PC-9 (cell line): Measurements from ENCODE around the gene CEACAM8. TPM values are rescaled to one million over a fixed set of nuclear protein-coding genes. Genes with fewer than 3 reads are reported as not detected.

Experiments used
- BruUV-seq: library from RNA; stranded (reverse); fragments of 400-500 nt; replicated peaks from 2 replicates; lab custom pipeline; 2021; lab: Mats Ljungman, UMichigan
- CTCF ChIA-PET: fragments of 300-600 bp; sonication (Branson Sonifier 250); formaldehyde crosslinking; loops from one replicate; lab custom pipeline; 2022; ENCODE audit warnings: antibody characterized with exemption; lab: Charles Lee
- POLR2A ChIA-PET: fragments of 300-600 bp; sonication (Branson Sonifier 250); formaldehyde crosslinking; loops from one replicate; lab custom pipeline; 2022; ENCODE audit warnings: antibody characterized with exemption; ENCODE audit not compliant: unreplicated experiment; lab: Charles Lee
- DNase-seq, 2 experiments: peaks; one replicate each; pipeline versions ENCODE4 v3.0.0 to v3.0.0-alpha.2; 2015 to 2022; ENCODE audit warnings: mixed read lengths in 1 of 2
- H2AFZ ChIP-seq: fragments of 200-600 bp; sonication (generic); 2 replicates; pipeline ENCODE4 v1.8.1; 2017; ENCODE audit warnings: antibody characterized with exemption
- H3F3A ChIP-seq: fragments of 200-600 bp; sonication (generic); 2 replicates; pipeline ENCODE4 v1.8.1; 2017; ENCODE audit warnings: antibody characterized with exemption, mild to moderate bottlenecking, low read depth; ENCODE audit not compliant: insufficient read depth
- H3K27ac ChIP-seq: fragments of 200-600 bp; sonication (generic); 2 replicates; pipeline ENCODE4 v1.6.1; 2016; ENCODE audit warnings: mixed run types
- H3K27me3 ChIP-seq: fragments of 200-600 bp; sonication (generic); 2 replicates; pipeline ENCODE4 v1.6.1; 2016; ENCODE audit warnings: low read depth, mixed run types; ENCODE audit not compliant: insufficient read depth
- H3K36me3 ChIP-seq: fragments of 200-600 bp; sonication (generic); 2 replicates; pipeline ENCODE4 v1.6.1; 2016; ENCODE audit warnings: low read depth, mixed run types
- H3K4me1 ChIP-seq: fragments of 200-600 bp; sonication (generic); replicated peaks from 2 replicates; pipeline ENCODE4 v1.6.1; 2016; ENCODE audit warnings: mixed run types; ENCODE audit not compliant: insufficient read depth
- H3K4me2 ChIP-seq: fragments of 200-600 bp; sonication (generic); 2 replicates; pipeline ENCODE4 v1.6.1; 2017; ENCODE audit warnings: mixed run types
- H3K4me3 ChIP-seq: fragments of 200-600 bp; sonication (generic); 2 replicates; pipeline ENCODE4 v1.6.1; 2016; ENCODE audit warnings: mixed run types
- H3K79me2 ChIP-seq: fragments of 200-600 bp; sonication (generic); 2 replicates; pipeline ENCODE4 v1.6.1; 2017; ENCODE audit warnings: low read depth, mixed run types
- H3K9me2 ChIP-seq: fragments of 200-600 bp; sonication (generic); 2 replicates; pipeline ENCODE4 v1.8.1; 2017; ENCODE audit warnings: mild to moderate bottlenecking; ENCODE audit not compliant: insufficient read depth
- H3K9me3 ChIP-seq: fragments of 200-600 bp; sonication (generic); 2 replicates; pipeline ENCODE4 v1.8.1; 2016; ENCODE audit warnings: low read depth; ENCODE audit not compliant: insufficient read depth
- H4K20me1 ChIP-seq: fragments of 200-600 bp; sonication (generic); 2 replicates; pipeline ENCODE4 v1.8.1; 2017; ENCODE audit not compliant: insufficient read depth
- EZH2 ChIP-seq: fragments of 200-600 bp; sonication (generic); IDR thresholded peaks from 2 replicates; pipeline ENCODE4 v1.8.0; 2017; ENCODE audit warnings: antibody characterized with exemption, low read depth
- intact Hi-C: fragments of 100-400 bp; cut with micrococcal nuclease; formaldehyde crosslinking; loops from one replicate; pipeline ENCODE4 v1.10.0; 2022; ENCODE audit not compliant: unreplicated experiment
- total RNA-seq: library from RNA; stranded (reverse); gene quantifications from 2 replicates; pipeline ENCODE4 v1.2.3, GENCODE V29; 2021
- TF ChIP-seq, protein P1 (sequence below): fragments of 200-600 bp; sonication (generic); conservative IDR thresholded peaks from 2 replicates; pipeline ENCODE4 v1.6.1; 2017; ENCODE audit warnings: mixed run types, antibody characterized with exemption, mild to moderate bottlenecking, moderate library complexity

Gene CEACAM8
- total RNA-seq, 1 experiment from 2014 or later, result not detected

GRCh38 chr19:42595550-42596172 is 937 bp upstream of the CEACAM8 start:
- intact Hi-C loops, result loop anchor here (1.0 kb wide), 1 partner anchor 145 kb away; no protein-coding TSS in a partner anchor
- Histone ChIP-seq H4K20me1 (no peaks in the 10 kb centered on the region), H3K27me3 (peaks cover 29% of the 10 kb centered on the region), H3K27ac (no peak overlapping the region), H3K4me2 (no peak overlapping the region), H3K9me3 (no peaks in the 10 kb centered on the region), H3K79me2 (no peaks in the 10 kb centered on the region), H3F3A (no peaks in the 10 kb centered on the region), H2AFZ (no peak overlapping the region), H3K36me3 (no peaks in the 10 kb centered on the region), H3K4me3 (no peak overlapping the region), H3K4me1 (no peaks in the 10 kb centered on the region), H3K9me2 (no peaks in the 10 kb centered on the region)
- no TSS peak for BruUV-seq
- CTCF ChIA-PET, result interaction anchor here (1.3 kb wide), 1 partner anchor 157 kb away, joined by 4 read pairs; no protein-coding TSS in a partner anchor
- DNase-seq, result no peak
- TF ChIP-seq, protein P1, sequence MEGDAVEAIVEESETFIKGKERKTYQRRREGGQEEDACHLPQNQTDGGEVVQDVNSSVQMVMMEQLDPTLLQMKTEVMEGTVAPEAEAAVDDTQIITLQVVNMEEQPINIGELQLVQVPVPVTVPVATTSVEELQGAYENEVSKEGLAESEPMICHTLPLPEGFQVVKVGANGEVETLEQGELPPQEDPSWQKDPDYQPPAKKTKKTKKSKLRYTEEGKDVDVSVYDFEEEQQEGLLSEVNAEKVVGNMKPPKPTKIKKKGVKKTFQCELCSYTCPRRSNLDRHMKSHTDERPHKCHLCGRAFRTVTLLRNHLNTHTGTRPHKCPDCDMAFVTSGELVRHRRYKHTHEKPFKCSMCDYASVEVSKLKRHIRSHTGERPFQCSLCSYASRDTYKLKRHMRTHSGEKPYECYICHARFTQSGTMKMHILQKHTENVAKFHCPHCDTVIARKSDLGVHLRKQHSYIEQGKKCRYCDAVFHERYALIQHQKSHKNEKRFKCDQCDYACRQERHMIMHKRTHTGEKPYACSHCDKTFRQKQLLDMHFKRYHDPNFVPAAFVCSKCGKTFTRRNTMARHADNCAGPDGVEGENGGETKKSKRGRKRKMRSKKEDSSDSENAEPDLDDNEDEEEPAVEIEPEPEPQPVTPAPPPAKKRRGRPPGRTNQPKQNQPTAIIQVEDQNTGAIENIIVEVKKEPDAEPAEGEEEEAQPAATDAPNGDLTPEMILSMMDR, result no peak
- TF ChIP-seq EZH2, result no peak
- POLR2A ChIA-PET, result no interaction called here

DNA sequence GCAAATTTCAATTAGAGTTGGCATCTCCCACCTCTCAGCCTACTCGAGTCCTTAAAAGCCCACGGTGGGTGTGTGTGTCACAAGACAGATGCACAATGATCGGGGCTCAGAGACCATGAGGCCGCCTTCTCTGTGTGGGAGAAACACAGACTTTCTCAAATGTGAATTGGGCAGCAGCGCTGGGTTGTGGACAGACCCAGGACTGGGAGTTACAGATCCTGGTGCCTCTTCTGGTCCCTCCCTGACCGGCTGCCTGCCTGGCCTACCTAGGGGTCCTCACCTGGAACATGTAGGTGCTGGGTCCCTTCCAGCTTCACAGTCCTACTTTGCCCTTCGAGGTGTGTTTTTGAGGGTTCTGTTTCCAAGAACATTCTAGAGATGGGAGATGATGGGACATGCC is 4.9 kb downstream of the CEACAM8 start:
- Histone ChIP-seq H3F3A (no peaks in the 10 kb centered on the region), H3K9me2 (no peaks in the 10 kb centered on the region), H3K79me2 (no peaks in the 10 kb centered on the region), H3K4me1 (no peaks in the 10 kb centered on the region), H3K27ac (no peak overlapping the region), H3K4me2 (no peak overlapping the region), H3K4me3 (no peak overlapping the region), H3K36me3 (no peaks in the 10 kb centered on the region), H3K27me3 (peaks cover 53% of the 10 kb centered on the region), H4K20me1 (no peaks in the 10 kb centered on the region), H2AFZ (no peak overlapping the region), H3K9me3 (no peaks in the 10 kb centered on the region)
- BruUV-seq, result no TSS peak
- TF ChIP-seq, protein P1, result no peak
- TF ChIP-seq EZH2, result no peak
- POLR2A ChIA-PET, result no interaction called here
- CTCF ChIA-PET, result no interaction called here
- intact Hi-C loops, result no loop called here
- DNase-seq, result no peak

GRCh38 chr19:42584466-42584865 is 10.3 kb downstream of the CEACAM8 start:
- ChIA-PET CTCF (no interaction called here), POLR2A (no interaction called here)
- TF ChIP-seq, protein P1, result no peak
- no peak for TF ChIP-seq EZH2
- BruUV-seq, result no TSS peak
- Histone ChIP-seq H3K79me2 (no peaks in the 10 kb centered on the region), H3K4me3 (no peak overlapping the region), H3K36me3 (no peaks in the 10 kb centered on the region), H3F3A (no peaks in the 10 kb centered on the region), H3K9me3 (no peaks in the 10 kb centered on the region), H3K9me2 (no peaks in the 10 kb centered on the region), H3K27ac (no peak overlapping the region), H4K20me1 (no peaks in the 10 kb centered on the region), H2AFZ (no peak overlapping the region), H3K4me2 (no peak overlapping the region), H3K27me3 (peaks cover 32% of the 10 kb centered on the region; the same call in 1 of the 2 replicates), H3K4me1 (no peaks in the 10 kb centered on the region)
- DNase-seq, result no peak
- intact Hi-C loops, result no loop called here
